Liver (tissue), 9 donors: ENCODE data around the gene TIMP3. TPM values are rescaled to one million over a fixed set of nuclear protein-coding genes. Genes with fewer than 3 reads are reported as not detected.
A peak's percentile ranks its signal among the peaks of the same experiment; 100 is the strongest.

Experiments
- DNase-seq: peaks from one replicate; pipeline ENCODE4 v3.0.0-alpha.2; 2017; ENCODE audit warnings: low spot score
- H3K27ac ChIP-seq, 2 donors: one replicate each; pipeline ENCODE4 v1.7.0; 2013; ENCODE audit warnings: inconsistent platforms in 2 of 2, low read length in 2 of 2, control low read depth in 1 of 2, low read depth in 1 of 2, mild to moderate bottlenecking in 1 of 2
- H3K27me3 ChIP-seq, 4 donors: one replicate each; pipeline versions ENCODE4 v1.6.1 to v1.7.0; 2013; ENCODE audit warnings: low read length in 3 of 4, inconsistent platforms in 1 of 4, mild to moderate bottlenecking in 1 of 4, moderate library complexity in 1 of 4; ENCODE audit not compliant: control insufficient read depth in 4 of 4, insufficient read depth in 4 of 4
- H3K36me3 ChIP-seq, 4 donors: one replicate each; pipeline versions ENCODE4 v1.6.1 to v1.7.0; 2013; ENCODE audit warnings: low read length in 3 of 4, mild to moderate bottlenecking in 3 of 4, low read depth in 1 of 4, moderate library complexity in 1 of 4; ENCODE audit not compliant: control insufficient read depth in 4 of 4, insufficient read depth in 3 of 4
- H3K4me1 ChIP-seq, 4 donors: one replicate each; pipeline versions ENCODE4 v1.6.1 to v1.7.0; 2013; ENCODE audit warnings: low read length in 3 of 4, mild to moderate bottlenecking in 3 of 4, moderate library complexity in 1 of 4; ENCODE audit not compliant: control insufficient read depth in 4 of 4, insufficient read depth in 4 of 4
- H3K4me3 ChIP-seq, 3 donors: one replicate each; pipeline versions ENCODE4 v1.6.1 to v1.7.0; 2013; ENCODE audit warnings: low read length in 3 of 3, control low read depth in 1 of 3, low read depth in 1 of 3, mild to moderate bottlenecking in 1 of 3
- H3K9ac ChIP-seq, 2 donors: one replicate each; pipeline ENCODE4 v1.7.0; 2013; ENCODE audit warnings: low read length in 2 of 2, mild to moderate bottlenecking in 2 of 2, moderate library complexity in 2 of 2, control low read depth in 1 of 2, low read depth in 1 of 2
- H3K9me3 ChIP-seq, 4 donors: one replicate each; pipeline versions ENCODE4 v1.6.1 to v1.7.0; 2013; ENCODE audit warnings: low read length in 3 of 4; ENCODE audit not compliant: control insufficient read depth in 4 of 4
- EGR1 ChIP-seq, 2 donors: IDR thresholded peaks; 2 replicates each; pipeline ENCODE4 v1.6.1; 2016 to 2018; ENCODE audit warnings: antibody characterized with exemption in 2 of 2, low read depth in 2 of 2
- FOXA1 ChIP-seq: IDR thresholded peaks from 2 replicates; pipeline ENCODE4 v1.6.1; 2016; ENCODE audit warnings: antibody characterized with exemption
- FOXA2 ChIP-seq: IDR thresholded peaks from 2 replicates; pipeline ENCODE4 v1.6.1; 2016; ENCODE audit warnings: antibody characterized with exemption
- HNF4A ChIP-seq, 2 donors: conservative IDR thresholded peaks; 2 replicates each; pipeline ENCODE4 v1.6.1; 2016; ENCODE audit warnings: antibody characterized with exemption in 2 of 2, mild to moderate bottlenecking in 2 of 2
- JUND ChIP-seq, 2 donors: IDR thresholded peaks; 2 replicates each; pipeline ENCODE4 v1.6.1; 2016; ENCODE audit warnings: antibody characterized with exemption in 2 of 2
- NR2F2 ChIP-seq: IDR thresholded peaks from 2 replicates; pipeline ENCODE4 v1.6.1; 2016; ENCODE audit warnings: antibody characterized with exemption
- RAD21 ChIP-seq, 2 donors: IDR thresholded peaks; 2 replicates each; pipeline ENCODE4 v1.6.1; 2016; ENCODE audit warnings: antibody characterized with exemption in 2 of 2, mild to moderate bottlenecking in 2 of 2
- RXRA ChIP-seq, 2 donors: IDR thresholded peaks; 2 replicates each; pipeline ENCODE4 v1.6.1; 2017 to 2018; ENCODE audit warnings: antibody characterized with exemption in 2 of 2, mild to moderate bottlenecking in 1 of 2
- SP1 ChIP-seq: IDR thresholded peaks from 2 replicates; pipeline ENCODE4 v1.6.1; 2018; ENCODE audit warnings: antibody characterized with exemption, mild to moderate bottlenecking
- TAF1 ChIP-seq: conservative IDR thresholded peaks from 2 replicates; pipeline ENCODE4 v1.6.1; 2016; ENCODE audit warnings: antibody characterized with exemption, mild to moderate bottlenecking
- ZBTB33 ChIP-seq: IDR thresholded peaks from 2 replicates; pipeline ENCODE4 v1.6.1; 2016; ENCODE audit warnings: antibody characterized with exemption
- WGBS: extraction: QIAGEN DNeasy Blood & Tissue Kit; methylation state at CpG from one replicate; pipeline ENCODE4 v1.1.7; 2013; 5-methylcytosine and 5-hydroxymethylcytosine counted together
- polyA plus RNA-seq, 2 donors: library from polyadenylated mRNA; stranded (reverse) in 1 of 2; unstranded in 1 of 2; fragments of 200-250 nt in 1 of 2; fragments of >200 nt in 1 of 2; fragmentation: Nextera tagmentation in 1 of 2; extraction: Ambion mirVana in 1 of 2; gene quantifications; one replicate each; pipeline versions ENCODE4 v1.2.1 to v1.2.3, GENCODE V29; 2013 to 2015
- total RNA-seq, 2 donors: library from RNA; depleted of rRNA; stranded (reverse); fragments of >200 nt; gene quantifications; one replicate each; pipeline ENCODE4 v1.2.3, GENCODE V29; 2014
- TF ChIP-seq, protein P1 (sequence below): fragments of 150-350 bp; IDR thresholded peaks from 2 replicates; pipeline ENCODE4 v1.5.1; 2017; ENCODE audit warnings: improper control_type of control experiment, low read depth, low read length; ENCODE audit not compliant: missing input control
- TF ChIP-seq, protein P2 (sequence below): IDR thresholded peaks from 2 replicates; pipeline ENCODE4 v1.6.1; 2016; ENCODE audit warnings: antibody characterized with exemption
- TF ChIP-seq, protein P3 (sequence below): IDR thresholded peaks from 2 replicates; pipeline ENCODE4 v1.6.1; 2016; ENCODE audit warnings: antibody characterized with exemption, mild to moderate bottlenecking
- donor health status: healthy.
- donor health status: healthy.
- donor health status: healthy.
- donor health status: healthy.
- donor health status: healthy.

Gene TIMP3
- total and polyA plus RNA-seq, 4 donors = 28.0 to 44.0 (median 31.2) TPM

DNA sequence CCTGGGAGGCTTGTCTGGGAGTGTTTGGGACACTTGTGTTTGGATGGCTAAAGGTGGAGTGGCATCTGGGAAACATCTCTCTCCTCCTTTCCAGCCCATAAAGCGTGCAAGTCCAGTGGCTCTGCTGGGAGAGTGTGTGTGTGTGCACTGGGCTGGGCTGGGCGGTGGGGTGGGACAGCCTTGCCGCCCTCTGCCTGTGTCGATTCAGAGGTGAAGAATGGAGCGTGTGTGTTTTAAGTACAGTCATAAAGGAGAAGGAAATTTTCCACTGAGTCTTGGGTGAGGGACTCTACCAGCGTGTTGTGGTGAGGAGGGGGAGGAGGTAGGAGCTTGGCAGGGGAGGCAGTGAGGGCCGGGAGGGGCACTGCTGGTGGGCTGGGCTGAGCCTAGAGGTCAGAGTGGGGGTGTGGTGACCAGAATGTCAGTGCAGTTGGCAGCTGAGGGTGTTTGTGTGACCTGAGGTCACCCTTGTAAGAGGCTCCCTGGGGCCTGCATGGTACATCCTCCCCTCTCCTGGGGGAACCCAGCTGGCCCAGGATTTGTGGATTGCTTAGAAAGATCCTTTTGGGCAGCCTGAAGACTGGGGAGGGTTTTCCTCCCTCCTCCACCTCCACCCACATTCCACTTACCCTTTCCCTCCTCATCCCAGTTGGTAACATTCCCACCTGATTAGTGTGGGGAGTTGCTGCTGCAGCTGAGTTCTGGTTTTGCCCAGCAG lies 1.7 kb downstream of the TIMP3 start:
- DNase-seq = peak; percentile 50
- 28% methylated on average over 7 of the region's 7 CpGs for WGBS
- peak overlapping the region in 2 of 3 donors; percentile 61 to 76 for H3K4me3 ChIP-seq
- no peaks in the 10 kb centered on the region for H3K36me3 ChIP-seq
- H3K9ac ChIP-seq = peak overlapping the region in 1 of 2 donors; percentile 68
- H3K27ac ChIP-seq = peak overlapping the region in 1 of 2 donors; percentile 47
- no peaks in the 10 kb centered on the region for H3K27me3 ChIP-seq
- peaks cover 0 to 39% (median 24%) of the 10 kb centered on the region in 4 donors for H3K4me1 ChIP-seq
- H3K9me3 ChIP-seq = no peaks in the 10 kb centered on the region
- TF ChIP-seq NR2F2 (peak; percentile 25), RAD21 (IDR thresholded peaks at IDR 0.05) (no peak), RXRA (IDR thresholded peaks at IDR 0.05) (peak in 1 of 2 donors; percentile 4)

GRCh38 chr22:32803738-32804435 lies 2.4 kb downstream of the TIMP3 start:
- TF ChIP-seq JUND (IDR thresholded peaks at IDR 0.05) (no peak), ZBTB33 (no peak), FOXA1 (no peak), HNF4A (conservative IDR thresholded peaks at IDR 0.05) (no peak), SP1 (no peak), RXRA (IDR thresholded peaks at IDR 0.05) (no peak), FOXA2 (no peak), TAF1 (no peak), EGR1 (IDR thresholded peaks at IDR 0.05; ENCODE audit: low read depth in 2 of 2) (no peak), RAD21 (IDR thresholded peaks at IDR 0.05) (no peak), NR2F2 (no peak)
- TF ChIP-seq, protein P1, sequence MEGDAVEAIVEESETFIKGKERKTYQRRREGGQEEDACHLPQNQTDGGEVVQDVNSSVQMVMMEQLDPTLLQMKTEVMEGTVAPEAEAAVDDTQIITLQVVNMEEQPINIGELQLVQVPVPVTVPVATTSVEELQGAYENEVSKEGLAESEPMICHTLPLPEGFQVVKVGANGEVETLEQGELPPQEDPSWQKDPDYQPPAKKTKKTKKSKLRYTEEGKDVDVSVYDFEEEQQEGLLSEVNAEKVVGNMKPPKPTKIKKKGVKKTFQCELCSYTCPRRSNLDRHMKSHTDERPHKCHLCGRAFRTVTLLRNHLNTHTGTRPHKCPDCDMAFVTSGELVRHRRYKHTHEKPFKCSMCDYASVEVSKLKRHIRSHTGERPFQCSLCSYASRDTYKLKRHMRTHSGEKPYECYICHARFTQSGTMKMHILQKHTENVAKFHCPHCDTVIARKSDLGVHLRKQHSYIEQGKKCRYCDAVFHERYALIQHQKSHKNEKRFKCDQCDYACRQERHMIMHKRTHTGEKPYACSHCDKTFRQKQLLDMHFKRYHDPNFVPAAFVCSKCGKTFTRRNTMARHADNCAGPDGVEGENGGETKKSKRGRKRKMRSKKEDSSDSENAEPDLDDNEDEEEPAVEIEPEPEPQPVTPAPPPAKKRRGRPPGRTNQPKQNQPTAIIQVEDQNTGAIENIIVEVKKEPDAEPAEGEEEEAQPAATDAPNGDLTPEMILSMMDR = no peak
- TF ChIP-seq, protein P2, sequence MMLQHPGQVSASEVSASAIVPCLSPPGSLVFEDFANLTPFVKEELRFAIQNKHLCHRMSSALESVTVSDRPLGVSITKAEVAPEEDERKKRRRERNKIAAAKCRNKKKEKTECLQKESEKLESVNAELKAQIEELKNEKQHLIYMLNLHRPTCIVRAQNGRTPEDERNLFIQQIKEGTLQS = no peak
- TF ChIP-seq, protein P3, sequence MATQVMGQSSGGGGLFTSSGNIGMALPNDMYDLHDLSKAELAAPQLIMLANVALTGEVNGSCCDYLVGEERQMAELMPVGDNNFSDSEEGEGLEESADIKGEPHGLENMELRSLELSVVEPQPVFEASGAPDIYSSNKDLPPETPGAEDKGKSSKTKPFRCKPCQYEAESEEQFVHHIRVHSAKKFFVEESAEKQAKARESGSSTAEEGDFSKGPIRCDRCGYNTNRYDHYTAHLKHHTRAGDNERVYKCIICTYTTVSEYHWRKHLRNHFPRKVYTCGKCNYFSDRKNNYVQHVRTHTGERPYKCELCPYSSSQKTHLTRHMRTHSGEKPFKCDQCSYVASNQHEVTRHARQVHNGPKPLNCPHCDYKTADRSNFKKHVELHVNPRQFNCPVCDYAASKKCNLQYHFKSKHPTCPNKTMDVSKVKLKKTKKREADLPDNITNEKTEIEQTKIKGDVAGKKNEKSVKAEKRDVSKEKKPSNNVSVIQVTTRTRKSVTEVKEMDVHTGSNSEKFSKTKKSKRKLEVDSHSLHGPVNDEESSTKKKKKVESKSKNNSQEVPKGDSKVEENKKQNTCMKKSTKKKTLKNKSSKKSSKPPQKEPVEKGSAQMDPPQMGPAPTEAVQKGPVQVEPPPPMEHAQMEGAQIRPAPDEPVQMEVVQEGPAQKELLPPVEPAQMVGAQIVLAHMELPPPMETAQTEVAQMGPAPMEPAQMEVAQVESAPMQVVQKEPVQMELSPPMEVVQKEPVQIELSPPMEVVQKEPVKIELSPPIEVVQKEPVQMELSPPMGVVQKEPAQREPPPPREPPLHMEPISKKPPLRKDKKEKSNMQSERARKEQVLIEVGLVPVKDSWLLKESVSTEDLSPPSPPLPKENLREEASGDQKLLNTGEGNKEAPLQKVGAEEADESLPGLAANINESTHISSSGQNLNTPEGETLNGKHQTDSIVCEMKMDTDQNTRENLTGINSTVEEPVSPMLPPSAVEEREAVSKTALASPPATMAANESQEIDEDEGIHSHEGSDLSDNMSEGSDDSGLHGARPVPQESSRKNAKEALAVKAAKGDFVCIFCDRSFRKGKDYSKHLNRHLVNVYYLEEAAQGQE = no peak
- Histone ChIP-seq H3K36me3 (no peaks in the 10 kb centered on the region), H3K27me3 (no peaks in the 10 kb centered on the region), H3K9me3 (no peaks in the 10 kb centered on the region), H3K9ac (no peak overlapping the region), H3K4me3 (peak overlapping the region in 2 of 3 donors; percentile 61 to 76), H3K27ac (peak overlapping the region in 1 of 2 donors; percentile 47), H3K4me1 (peaks cover 3 to 45% (median 30%) of the 10 kb centered on the region in 4 donors)
- DNase-seq = no peak
- WGBS = 66% methylated on average over 13 of the region's 13 CpGs
